HepG2 (cell line): Measurements from ENCODE around the gene BRD8. TPM values are rescaled to one million over a fixed set of nuclear protein-coding genes. Genes with fewer than 3 reads are reported as not detected.

Experiments
- ATAC-seq: fragments of 200-7000 bp; cut with Tn5 transposase; 3 replicates; pipeline ENCODE4 v1.9.1; 2020; ENCODE audit warnings: mild to moderate bottlenecking, moderate library complexity
- BruUV-seq: library from RNA; stranded (reverse); fragments of 400-500 nt; replicated peaks from 2 replicates; lab custom pipeline; 2021; lab: Mats Ljungman, UMichigan
- CTCF ChIA-PET: fragments of 300-600 bp; formaldehyde crosslinking; extraction: SDS; loops from one replicate; lab custom pipeline; 2021; ENCODE audit warnings: low total read pairs, inconsistent platforms, low intra/inter-chr PET ratio; lab: Yijun Ruan, JAX
- POLR2A ChIA-PET: fragments of 350-600 bp; sonication (Branson Sonifier 250); formaldehyde crosslinking; loops from one replicate; lab custom pipeline; 2020; ENCODE audit warnings: antibody characterized with exemption, inconsistent platforms; lab: Yijun Ruan, JAX
- DNase-seq: peaks from one replicate; pipeline ENCODE4 v3.0.0-alpha.2; 2015; ENCODE audit warnings: low spot score
- FAIRE-seq: peaks from 3 replicates; lab custom pipeline; 2011; peaks lifted over from hg19 to GRCh38; lab: Jason Lieb, UNC
- H2AFZ ChIP-seq: one replicate; pipeline ENCODE4 v1.6.1; 2011; ENCODE audit warnings: low read length, inconsistent platforms
- H3K27ac ChIP-seq: fragments of 300-600 bp; 3 replicates; pipeline ENCODE4 v1.8.0; 2011; ENCODE audit warnings: mixed run types, mild to moderate bottlenecking, mixed read lengths, low read length, inconsistent platforms; ENCODE audit not compliant: insufficient read depth; ENCODE audit errors: extremely low read length
- H3K27me3 ChIP-seq, 2 experiments: fragments of 200-600 bp in 1 of 2; 2 replicates in 1 of 2; 3 replicates in 1 of 2; pipeline versions ENCODE4 v1.6.0 to v1.8.0; 2011; ENCODE audit warnings: low read length in 2 of 2, mild to moderate bottlenecking in 2 of 2, moderate library complexity in 2 of 2, inconsistent platforms in 1 of 2; ENCODE audit not compliant: insufficient read depth in 2 of 2, control insufficient read depth in 1 of 2
- H3K36me3 ChIP-seq, 2 experiments: fragments of 200-600 bp in 1 of 2; replicated peaks in 1 of 2; 2 replicates in 1 of 2; 3 replicates in 1 of 2; pipeline versions ENCODE4 v1.5.1 to v1.8.0; 2011; ENCODE audit warnings: low read length in 2 of 2, inconsistent platforms in 1 of 2; ENCODE audit not compliant: insufficient read depth in 2 of 2, control insufficient read depth in 1 of 2
- H3K4me1 ChIP-seq: 2 replicates; pipeline ENCODE4 v1.5.1; 2012; ENCODE audit warnings: low read length, inconsistent platforms; ENCODE audit not compliant: insufficient read depth
- H3K4me2 ChIP-seq: 2 replicates; pipeline ENCODE4 v1.6.0; 2011; ENCODE audit warnings: low read depth, low read length, inconsistent platforms
- H3K4me3 ChIP-seq, 3 experiments: fragments of 200-600 bp in 1 of 3; sonication (generic), shearing (Covaris generic) in 1 of 3; replicated peaks in 1 of 3; 2 replicates each; pipeline ENCODE4 v1.5.1; 2011 to 2016; ENCODE audit warnings: low read length in 3 of 3, inconsistent platforms in 2 of 3, low read depth in 2 of 3, mild to moderate bottlenecking in 2 of 3, control low read depth in 1 of 3, mixed read lengths in 1 of 3; ENCODE audit not compliant: insufficient read depth in 1 of 3
- H3K79me2 ChIP-seq: one replicate; pipeline ENCODE4 v1.6.1; 2011; ENCODE audit warnings: low read length, inconsistent platforms; ENCODE audit not compliant: insufficient read depth
- H3K9ac ChIP-seq: 2 replicates; pipeline ENCODE4 v1.6.0; 2011; ENCODE audit warnings: mild to moderate bottlenecking, low read depth, low read length, inconsistent platforms; ENCODE audit not compliant: insufficient read depth
- H3K9me3 ChIP-seq: 2 replicates; pipeline ENCODE4 v1.5.1; 2012; ENCODE audit warnings: mild to moderate bottlenecking, low read length
- H4K20me1 ChIP-seq: 2 replicates; pipeline ENCODE4 v1.6.0; 2011; ENCODE audit warnings: inconsistent platforms, mild to moderate bottlenecking, low read length, moderate library complexity; ENCODE audit not compliant: insufficient read depth
- ATM ChIP-seq: fragments of 450-650 bp; IDR thresholded peaks from 2 replicates; pipeline ENCODE4 v1.7.1; 2017; ENCODE audit warnings: mild to moderate bottlenecking, borderline replicate concordance
- GATAD1 ChIP-seq: IDR thresholded peaks from 2 replicates; pipeline ENCODE4 v1.6.1; 2016; ENCODE audit warnings: missing genetic modification reagents, missing compliant biosample characterization
- NFYB ChIP-seq: sonication (generic); formaldehyde crosslinking; IDR thresholded peaks from 2 replicates; pipeline ENCODE4 v1.4.0; 2020; ENCODE audit warnings: missing genetic modification reagents
- RCOR2 ChIP-seq: IDR thresholded peaks from 2 replicates; pipeline ENCODE4 v1.6.1; 2016; ENCODE audit warnings: missing biosample characterization, missing genetic modification reagents
- SKI ChIP-seq: fragments of 450-650 bp; IDR thresholded peaks from one replicate; pipeline ENCODE4 v1.6.1; 2018; ENCODE audit warnings: mild to moderate bottlenecking; ENCODE audit not compliant: partially characterized antibody
- TBL1XR1 ChIP-seq: fragments of 150-350 bp; IDR thresholded peaks from 2 replicates; pipeline ENCODE4 v1.6.1; 2014; ENCODE audit warnings: borderline replicate concordance, low read length; ENCODE audit not compliant: partially characterized antibody
- THYN1 ChIP-seq: sonication (generic); formaldehyde crosslinking; IDR thresholded peaks from 2 replicates; pipeline ENCODE4 v1.8.1; 2023; ENCODE audit warnings: low read depth, mild to moderate bottlenecking, moderate library complexity, missing genetic modification reagents, borderline replicate concordance
- ZBTB38 ChIP-seq: sonication (generic); formaldehyde crosslinking; IDR thresholded peaks from 2 replicates; pipeline ENCODE4 v1.5.1; 2020; ENCODE audit warnings: mild to moderate bottlenecking, missing genetic modification reagents
- ZBTB44 ChIP-seq: sonication (generic); formaldehyde crosslinking; IDR thresholded peaks from 2 replicates; pipeline ENCODE4 v1.4.0; 2020; ENCODE audit warnings: missing genetic modification reagents
- ZFP82 ChIP-seq: sonication (generic); formaldehyde crosslinking; IDR thresholded peaks from 2 replicates; pipeline ENCODE4 v1.5.1; 2020; ENCODE audit warnings: mild to moderate bottlenecking, missing genetic modification reagents, borderline replicate concordance
- ZNF441 ChIP-seq: sonication (generic); formaldehyde crosslinking; IDR thresholded peaks from 2 replicates; pipeline ENCODE4 v1.7.0; 2021; ENCODE audit warnings: missing genetic modification reagents, borderline replicate concordance
- in situ Hi-C: cut with HindIII; loops from 2 replicates; pipeline ENCODE4 v1.10.0; 2017; ENCODE audit warnings: low pct_unique_long_range_greater_than_20kb; ENCODE audit not compliant: extremely low pct_ligation_motif_present
- intact Hi-C: fragments of 100-400 bp; cut with micrococcal nuclease; formaldehyde crosslinking; loops from one replicate; pipeline ENCODE4 v1.10.0; 2022; ENCODE audit not compliant: unreplicated experiment
- polyA plus RNA-seq, 8 experiments: library from polyadenylated mRNA; depleted of rRNA in 3 of 8; stranded (reverse) in 7 of 8; unstranded in 1 of 8; fragments of >200 nt; fragmentation: Illumina TruSeq in 4 of 8; extraction: Trizol in 4 of 8; gene quantifications; 2 replicates each; pipeline versions ENCODE4 v1.2.1 to v1.2.3, GENCODE V29; 2011 to 2016; ENCODE audit warnings: low read depth in 4 of 8, missing spikeins in 1 of 8, mixed read lengths in 1 of 8; ENCODE audit not compliant: insufficient read depth in 1 of 8
- total RNA-seq, 5 experiments: library from RNA; depleted of rRNA; stranded (reverse); fragments of >200 nt; fragmentation: Illumina TruSeq; extraction: Trizol; gene quantifications; 2 replicates each; pipeline ENCODE4 v1.2.3, GENCODE V29; 2016; ENCODE audit warnings: low read depth in 1 of 5
- TF ChIP-seq, protein P1 (sequence below): sonication (generic); formaldehyde crosslinking; IDR thresholded peaks from 2 replicates; pipeline ENCODE4 v1.9.0; 2022; ENCODE audit warnings: low read depth, missing genetic modification reagents
- TF ChIP-seq, protein P2 (sequence below): IDR thresholded peaks from 2 replicates; pipeline ENCODE4 v1.6.1; 2012; ENCODE audit warnings: low read depth, low read length, improper control_type of control experiment
- TF ChIP-seq, protein P3 (sequence below): sonication (generic); formaldehyde crosslinking; conservative IDR thresholded peaks from 2 replicates; pipeline ENCODE4 v1.8.1; 2023; ENCODE audit warnings: missing genetic modification reagents

BRD8 gene
- total and polyA plus RNA-seq, 2 of the 13 experiments (the other 11 are each of a cell fraction or from before 2014, with no cell fraction given) = 62.5 to 71.1 TPM

DNA sequence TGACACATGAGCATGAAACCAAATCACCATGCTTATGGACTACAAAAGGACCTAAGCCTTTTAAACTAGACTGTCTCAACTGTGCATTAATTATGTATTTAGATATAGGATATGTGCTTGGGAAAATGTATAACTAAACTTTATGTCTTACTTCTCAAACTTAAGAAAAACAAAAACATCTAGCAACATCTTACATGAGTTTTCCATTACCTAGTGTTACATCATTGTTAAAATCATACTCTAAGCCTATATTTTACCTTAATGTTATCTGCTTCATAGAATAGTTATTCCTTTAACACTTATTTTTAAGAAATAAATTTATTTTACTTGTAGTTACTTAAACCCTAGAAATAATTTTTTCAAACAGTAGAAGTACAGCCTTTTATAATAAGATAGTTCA is 63.2 kb downstream of the BRD8 start:
- Histone ChIP-seq H4K20me1 (no peaks in the 10 kb centered on the region), H3K4me3 (no peak overlapping the region), H3K4me2 (no peak overlapping the region), H3K36me3 (no peaks in the 10 kb centered on the region), H3K9ac (no peak overlapping the region), H2AFZ (no peak overlapping the region), H3K9me3 (no peaks in the 10 kb centered on the region), H3K79me2 (no peaks in the 10 kb centered on the region), H3K4me1 (no peaks in the 10 kb centered on the region), H3K27me3 (no peaks in the 10 kb centered on the region), H3K27ac (no peak overlapping the region)
- DNase-seq (no peak), FAIRE-seq (no peak), ATAC-seq (no peak)
- ChIA-PET POLR2A (no interaction called here), CTCF (no interaction called here)
- intact Hi-C loops (no loop called here), in situ Hi-C loops (no loop called here)
- no TSS peak for BruUV-seq
- TF ChIP-seq ATM (no peak), TBL1XR1 (no peak), GATAD1 (CRISPR knock-in tag) (no peak), SKI (no peak), NFYB (CRISPR knock-in tag) (no peak), RCOR2 (CRISPR knock-in tag) (no peak), ZNF441 (CRISPR knock-in tag) (no peak), ZBTB38 (CRISPR knock-in tag) (no peak), ZFP82 (CRISPR knock-in tag) (no peak), THYN1 (CRISPR knock-in tag) (no peak), ZBTB44 (CRISPR knock-in tag) (no peak)
- TF ChIP-seq, protein P1, sequence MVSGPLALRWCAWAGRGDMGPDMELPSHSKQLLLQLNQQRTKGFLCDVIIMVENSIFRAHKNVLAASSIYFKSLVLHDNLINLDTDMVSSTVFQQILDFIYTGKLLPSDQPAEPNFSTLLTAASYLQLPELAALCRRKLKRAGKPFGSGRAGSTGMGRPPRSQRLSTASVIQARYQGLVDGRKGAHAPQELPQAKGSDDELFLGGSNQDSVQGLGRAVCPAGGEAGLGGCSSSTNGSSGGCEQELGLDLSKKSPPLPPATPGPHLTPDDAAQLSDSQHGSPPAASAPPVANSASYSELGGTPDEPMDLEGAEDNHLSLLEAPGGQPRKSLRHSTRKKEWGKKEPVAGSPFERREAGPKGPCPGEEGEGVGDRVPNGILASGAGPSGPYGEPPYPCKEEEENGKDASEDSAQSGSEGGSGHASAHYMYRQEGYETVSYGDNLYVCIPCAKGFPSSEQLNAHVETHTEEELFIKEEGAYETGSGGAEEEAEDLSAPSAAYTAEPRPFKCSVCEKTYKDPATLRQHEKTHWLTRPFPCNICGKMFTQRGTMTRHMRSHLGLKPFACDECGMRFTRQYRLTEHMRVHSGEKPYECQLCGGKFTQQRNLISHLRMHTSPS (CRISPR knock-in tag) = no peak
- TF ChIP-seq, protein P2, sequence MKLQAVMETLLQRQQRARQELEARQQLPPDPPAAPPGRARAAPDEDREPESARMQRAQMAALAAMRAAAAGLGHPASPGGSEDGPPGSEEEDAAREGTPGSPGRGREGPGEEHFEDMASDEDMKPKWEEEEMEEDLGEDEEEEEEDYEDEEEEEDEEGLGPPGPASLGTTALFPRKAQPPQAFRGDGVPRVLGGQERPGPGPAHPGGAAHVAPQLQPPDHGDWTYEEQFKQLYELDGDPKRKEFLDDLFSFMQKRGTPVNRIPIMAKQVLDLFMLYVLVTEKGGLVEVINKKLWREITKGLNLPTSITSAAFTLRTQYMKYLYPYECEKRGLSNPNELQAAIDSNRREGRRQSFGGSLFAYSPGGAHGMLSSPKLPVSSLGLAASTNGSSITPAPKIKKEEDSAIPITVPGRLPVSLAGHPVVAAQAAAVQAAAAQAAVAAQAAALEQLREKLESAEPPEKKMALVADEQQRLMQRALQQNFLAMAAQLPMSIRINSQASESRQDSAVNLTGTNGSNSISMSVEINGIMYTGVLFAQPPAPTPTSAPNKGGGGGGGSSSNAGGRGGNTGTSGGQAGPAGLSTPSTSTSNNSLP = no peak
- TF ChIP-seq, protein P3, sequence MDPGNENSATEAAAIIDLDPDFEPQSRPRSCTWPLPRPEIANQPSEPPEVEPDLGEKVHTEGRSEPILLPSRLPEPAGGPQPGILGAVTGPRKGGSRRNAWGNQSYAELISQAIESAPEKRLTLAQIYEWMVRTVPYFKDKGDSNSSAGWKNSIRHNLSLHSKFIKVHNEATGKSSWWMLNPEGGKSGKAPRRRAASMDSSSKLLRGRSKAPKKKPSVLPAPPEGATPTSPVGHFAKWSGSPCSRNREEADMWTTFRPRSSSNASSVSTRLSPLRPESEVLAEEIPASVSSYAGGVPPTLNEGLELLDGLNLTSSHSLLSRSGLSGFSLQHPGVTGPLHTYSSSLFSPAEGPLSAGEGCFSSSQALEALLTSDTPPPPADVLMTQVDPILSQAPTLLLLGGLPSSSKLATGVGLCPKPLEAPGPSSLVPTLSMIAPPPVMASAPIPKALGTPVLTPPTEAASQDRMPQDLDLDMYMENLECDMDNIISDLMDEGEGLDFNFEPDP = no peak
